ENCODE results near the gene TNN. TPM values are rescaled to one million over a fixed set of nuclear protein-coding genes. Genes with fewer than 3 reads are reported as not detected.

Gene TNN
- total and polyA plus RNA-seq, 2 donors from 2014 or later = 0.26 TPM; not detected in 1

GRCh38 chr1:175171036-175171913 lies 103.6 kb downstream of the TNN start:
- H3K9ac ChIP-seq (ENCODE audit: low read length in 3 of 3) = peak overlapping the region in 1 of 3 donors; percentile 34
- no peaks in the 10 kb centered on the region for H3K4me1 ChIP-seq (ENCODE audit: control insufficient read depth in 2 of 3, insufficient read depth in 2 of 3, low read depth in 1 of 3, low read length in 3 of 3)
- intact Hi-C loops (cut with DNase I) = no loop called here
- no peak for TF ChIP-seq CTCF (IDR thresholded peaks at IDR 0.05; ENCODE audit: borderline replicate concordance, extremely low read depth, insufficient read depth)
- H3K27me3 ChIP-seq (ENCODE audit: control insufficient read depth, insufficient read depth, low read length) = no peaks in the 10 kb centered on the region
- FAIRE-seq (no peak), DNase-seq (no peak)
- no peaks in the 10 kb centered on the region for H3K9me3 ChIP-seq (ENCODE audit: control insufficient read depth in 2 of 3, insufficient read depth in 1 of 3, low read length in 3 of 3)
- H3K36me3 ChIP-seq (ENCODE audit: control insufficient read depth in 2 of 3, insufficient read depth in 3 of 3, low read length in 3 of 3) = peaks cover 0 to 5% (median 4%) of the 10 kb centered on the region in 3 donors
- H3K4me3 ChIP-seq (ENCODE audit: low read length in 3 of 3) = no peak overlapping the region
- H3K27ac ChIP-seq (ENCODE audit: low read depth in 2 of 2, low read length in 2 of 2) = no peak overlapping the region

GRCh38 chr1:175172503-175172902 lies 104.9 kb downstream of the TNN start:
- TF ChIP-seq CTCF (IDR thresholded peaks at IDR 0.05; ENCODE audit: borderline replicate concordance, extremely low read depth, insufficient read depth) = no peak
- no peak overlapping the region for H3K27ac ChIP-seq (ENCODE audit: low read depth in 2 of 2, low read length in 2 of 2)
- no peak for DNase-seq
- H3K4me1 ChIP-seq (ENCODE audit: control insufficient read depth in 2 of 3, insufficient read depth in 2 of 3, low read depth in 1 of 3, low read length in 3 of 3) = peaks cover 0 to under 1% (median 0%) of the 10 kb centered on the region in 3 donors
- H3K9me3 ChIP-seq (ENCODE audit: control insufficient read depth in 2 of 3, insufficient read depth in 1 of 3, low read length in 3 of 3) = no peaks in the 10 kb centered on the region
- FAIRE-seq = no peak
- peaks cover 0 to 4% (median 0%) of the 10 kb centered on the region in 3 donors for H3K36me3 ChIP-seq (ENCODE audit: control insufficient read depth in 2 of 3, insufficient read depth in 3 of 3, low read length in 3 of 3)
- H3K9ac ChIP-seq (ENCODE audit: low read length in 3 of 3) = no peak overlapping the region
- no peaks in the 10 kb centered on the region for H3K27me3 ChIP-seq (ENCODE audit: control insufficient read depth, insufficient read depth, low read length)
- intact Hi-C loops (cut with DNase I) = no loop called here
- H3K4me3 ChIP-seq (ENCODE audit: low read length in 3 of 3) = no peak overlapping the region

GRCh38 chr1:175173531-175173930 lies 105.9 kb downstream of the TNN start:
- peaks cover 0 to 2% (median 0%) of the 10 kb centered on the region in 3 donors for H3K4me1 ChIP-seq (ENCODE audit: control insufficient read depth in 2 of 3, insufficient read depth in 2 of 3, low read depth in 1 of 3, low read length in 3 of 3)
- no peak for FAIRE-seq
- TF ChIP-seq CTCF (IDR thresholded peaks at IDR 0.05; ENCODE audit: borderline replicate concordance, extremely low read depth, insufficient read depth) = no peak
- H3K9me3 ChIP-seq (ENCODE audit: control insufficient read depth in 2 of 3, insufficient read depth in 1 of 3, low read length in 3 of 3) = no peaks in the 10 kb centered on the region
- H3K27me3 ChIP-seq (ENCODE audit: control insufficient read depth, insufficient read depth, low read length) = no peaks in the 10 kb centered on the region
- intact Hi-C loops (cut with DNase I) = no loop called here
- H3K36me3 ChIP-seq (ENCODE audit: control insufficient read depth in 2 of 3, insufficient read depth in 3 of 3, low read length in 3 of 3) = peaks cover 0 to 4% (median 0%) of the 10 kb centered on the region in 3 donors
- H3K27ac ChIP-seq (ENCODE audit: low read depth in 2 of 2, low read length in 2 of 2) = no peak overlapping the region
- no peak overlapping the region for H3K4me3 ChIP-seq (ENCODE audit: low read length in 3 of 3)
- no peak overlapping the region for H3K9ac ChIP-seq (ENCODE audit: low read length in 3 of 3)
- no peak for DNase-seq
